Measurements from ENCODE around the gene C17orf78. TPM values are rescaled to one million over a fixed set of nuclear protein-coding genes. Genes with fewer than 3 reads are reported as not detected.

C17orf78 gene
- total and polyA plus RNA-seq, 2 donors (not counting 1 experiment from before 2014, with no cell fraction given): not detected

GRCh38 chr17:37432671-37433070 lies 56.9 kb downstream of the C17orf78 start:
- no peaks in the 10 kb centered on the region for H3K27me3 Mint-ChIP-seq
- no peaks in the 10 kb centered on the region for H4K20me1 ChIP-seq (ENCODE audit: control insufficient read depth, insufficient read depth, low read length, poor library complexity, severe bottlenecking)
- no CpG with 5 or more reads among the region's 2 CpGs for WGBS (ENCODE audit: insufficient coverage)
- no peak overlapping the region for H2AFZ ChIP-seq (ENCODE audit: insufficient read depth, low read depth, low read length, poor library complexity, severe bottlenecking)
- intact Hi-C loops (cut with micrococcal nuclease): no loop called here
- H3K4me3 Mint-ChIP-seq: no peak overlapping the region
- H3K36me3 ChIP-seq (replicated peaks in 1 of 2; ENCODE audit: control extremely low read depth in 1 of 2, control insufficient read depth in 1 of 2, extremely low read depth in 1 of 2, insufficient read depth in 2 of 2, low read length in 1 of 2): peaks cover 5 to 14% of the 10 kb centered on the region in 2 experiments
- no peak overlapping the region for H3K27ac ChIP-seq (ENCODE audit: low read length in 2 of 2)
- ATAC-seq (ENCODE audit: low read depth) (no peak), DNase-seq (no peak)
- H3K27ac Mint-ChIP-seq: no peak overlapping the region
- no peaks in the 10 kb centered on the region for H3K9me3 ChIP-seq (ENCODE audit: control extremely low read depth in 1 of 3, control insufficient read depth in 2 of 3, insufficient read depth in 1 of 3, low read length in 2 of 3)
- H3K4me2 ChIP-seq (replicated peaks; ENCODE audit: low read depth, low read length, poor library complexity, severe bottlenecking): no peak overlapping the region
- H3K4me1 ChIP-seq (ENCODE audit: control insufficient read depth in 2 of 2, insufficient read depth in 2 of 2, low read length in 2 of 2): no peaks in the 10 kb centered on the region
- POLR2A ChIA-PET: interaction anchor here (0.7 kb wide), 1 partner anchor 887 kb away, joined by 5 read pairs; no protein-coding TSS in a partner anchor
- H3K9ac ChIP-seq (ENCODE audit: low read length): no peak overlapping the region
- H3K9me3 Mint-ChIP-seq (ENCODE audit: insufficient read depth): no peaks in the 10 kb centered on the region
- no peak for TF ChIP-seq EZH2 (IDR thresholded peaks at IDR 0.05; ENCODE audit: borderline replicate concordance, insufficient read depth, low read depth, low read length, poor library complexity, severe bottlenecking)
- TF ChIP-seq, protein P1, sequence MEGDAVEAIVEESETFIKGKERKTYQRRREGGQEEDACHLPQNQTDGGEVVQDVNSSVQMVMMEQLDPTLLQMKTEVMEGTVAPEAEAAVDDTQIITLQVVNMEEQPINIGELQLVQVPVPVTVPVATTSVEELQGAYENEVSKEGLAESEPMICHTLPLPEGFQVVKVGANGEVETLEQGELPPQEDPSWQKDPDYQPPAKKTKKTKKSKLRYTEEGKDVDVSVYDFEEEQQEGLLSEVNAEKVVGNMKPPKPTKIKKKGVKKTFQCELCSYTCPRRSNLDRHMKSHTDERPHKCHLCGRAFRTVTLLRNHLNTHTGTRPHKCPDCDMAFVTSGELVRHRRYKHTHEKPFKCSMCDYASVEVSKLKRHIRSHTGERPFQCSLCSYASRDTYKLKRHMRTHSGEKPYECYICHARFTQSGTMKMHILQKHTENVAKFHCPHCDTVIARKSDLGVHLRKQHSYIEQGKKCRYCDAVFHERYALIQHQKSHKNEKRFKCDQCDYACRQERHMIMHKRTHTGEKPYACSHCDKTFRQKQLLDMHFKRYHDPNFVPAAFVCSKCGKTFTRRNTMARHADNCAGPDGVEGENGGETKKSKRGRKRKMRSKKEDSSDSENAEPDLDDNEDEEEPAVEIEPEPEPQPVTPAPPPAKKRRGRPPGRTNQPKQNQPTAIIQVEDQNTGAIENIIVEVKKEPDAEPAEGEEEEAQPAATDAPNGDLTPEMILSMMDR (IDR thresholded peaks at IDR 0.05): no peak
- no peaks in the 10 kb centered on the region for H3K27me3 ChIP-seq (replicated peaks in 1 of 4; ENCODE audit: control extremely low read depth in 1 of 4, control insufficient read depth in 3 of 4, insufficient read depth in 4 of 4, low read length in 3 of 4)
- CTCF ChIA-PET: no interaction called here
- H3K4me3 ChIP-seq (ENCODE audit: control extremely low read depth in 1 of 5, extremely low read depth in 1 of 5, insufficient read depth in 1 of 5, low read depth in 2 of 5, low read length in 4 of 5): no peak overlapping the region
- no peaks in the 10 kb centered on the region for H3K79me2 ChIP-seq (ENCODE audit: control insufficient read depth, insufficient read depth, low read length)
- no peaks in the 10 kb centered on the region for H3K4me1 Mint-ChIP-seq

DNA sequence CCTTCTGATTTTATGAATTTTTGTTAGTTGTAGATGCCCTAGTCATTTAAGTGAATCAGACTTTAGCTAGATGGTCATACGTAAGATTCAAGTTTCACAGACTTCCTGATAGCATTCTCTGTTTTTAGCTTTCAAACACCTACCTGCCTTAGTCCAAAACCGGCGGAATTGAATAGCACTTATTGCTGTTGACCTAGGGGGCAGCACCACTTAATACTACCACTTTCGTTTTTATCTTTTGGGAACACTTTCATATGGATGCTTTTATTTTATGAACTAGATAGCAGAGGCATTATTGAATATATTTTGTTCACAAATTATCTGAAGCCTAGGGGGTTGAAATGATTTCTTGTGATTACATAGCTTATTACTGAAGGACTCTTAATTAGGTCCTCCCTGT lies 62.4 kb downstream of the C17orf78 start:
- Mint-ChIP-seq H3K27me3 (no peaks in the 10 kb centered on the region), H3K27ac (no peak overlapping the region), H3K9me3 (ENCODE audit: insufficient read depth) (no peaks in the 10 kb centered on the region), H3K4me3 (no peak overlapping the region), H3K4me1 (peaks cover 7% of the 10 kb centered on the region)
- Histone ChIP-seq H3K4me2 (replicated peaks; ENCODE audit: low read depth, low read length, poor library complexity, severe bottlenecking) (no peak overlapping the region), H3K4me1 (ENCODE audit: control insufficient read depth in 2 of 2, insufficient read depth in 2 of 2, low read length in 2 of 2) (peaks cover 5 to 6% of the 10 kb centered on the region in 2 donors), H3K9ac (ENCODE audit: low read length) (no peak overlapping the region), H3K27me3 (replicated peaks in 1 of 4; ENCODE audit: control extremely low read depth in 1 of 4, control insufficient read depth in 3 of 4, insufficient read depth in 4 of 4, low read length in 3 of 4) (no peaks in the 10 kb centered on the region), H3K79me2 (ENCODE audit: control insufficient read depth, insufficient read depth, low read length) (no peaks in the 10 kb centered on the region), H4K20me1 (ENCODE audit: control insufficient read depth, insufficient read depth, low read length, poor library complexity, severe bottlenecking) (no peaks in the 10 kb centered on the region), H3K9me3 (ENCODE audit: control extremely low read depth in 1 of 3, control insufficient read depth in 2 of 3, insufficient read depth in 1 of 3, low read length in 2 of 3) (no peaks in the 10 kb centered on the region), H3K27ac (ENCODE audit: low read length in 2 of 2) (no peak overlapping the region), H2AFZ (ENCODE audit: insufficient read depth, low read depth, low read length, poor library complexity, severe bottlenecking) (no peak overlapping the region), H3K36me3 (replicated peaks in 1 of 2; ENCODE audit: control extremely low read depth in 1 of 2, control insufficient read depth in 1 of 2, extremely low read depth in 1 of 2, insufficient read depth in 2 of 2, low read length in 1 of 2) (peaks cover 10 to 38% of the 10 kb centered on the region in 2 experiments), H3K4me3 (ENCODE audit: control extremely low read depth in 1 of 5, extremely low read depth in 1 of 5, insufficient read depth in 1 of 5, low read depth in 2 of 5, low read length in 4 of 5) (no peak overlapping the region)
- POLR2A ChIA-PET: no interaction called here
- intact Hi-C loops (cut with micrococcal nuclease): no loop called here
- no CpG with 5 or more reads among the region's 4 CpGs for WGBS (ENCODE audit: insufficient coverage)
- no peak for DNase-seq
- CTCF ChIA-PET: interaction anchor here (0.9 kb wide), 1 partner anchor 19 kb away, joined by 4 read pairs; no protein-coding TSS in a partner anchor
- ATAC-seq (ENCODE audit: low read depth): no peak
- TF ChIP-seq, protein P1 (IDR thresholded peaks at IDR 0.05): no peak
- TF ChIP-seq EZH2 (IDR thresholded peaks at IDR 0.05; ENCODE audit: borderline replicate concordance, insufficient read depth, low read depth, low read length, poor library complexity, severe bottlenecking): no peak

All from B cell (primary cell).